Cardiac muscle cell (in vitro differentiated cells and primary cell): ENCODE data around the gene YAP1. TPM values are rescaled to one million over a fixed set of nuclear protein-coding genes. Genes with fewer than 3 reads are reported as not detected.
A peak's percentile ranks its signal among the peaks of the same experiment; 100 is the strongest.

Experiments used
- DNase-seq, 2 donors: peaks; one replicate each; pipeline versions ENCODE4 v3.0.0 to v3.0.0-alpha.2; 2010 to 2017; ENCODE audit warnings: low read depth in 1 of 2, low spot score in 1 of 2
- H3K27ac ChIP-seq: fragments of 200-600 bp; sonication (generic); 2 replicates; pipeline ENCODE4 v1.5.1; 2016
- H3K27me3 ChIP-seq: fragments of 200-600 bp; sonication (generic); 2 replicates; pipeline ENCODE4 v1.6.0; 2016; ENCODE audit warnings: control low read depth
- H3K36me3 ChIP-seq: fragments of 200-600 bp; sonication (generic); 2 replicates; pipeline ENCODE4 v1.5.1; 2016; ENCODE audit warnings: control low read depth
- H3K4me1 ChIP-seq: fragments of 200-600 bp; sonication (generic); 2 replicates; pipeline ENCODE4 v1.8.1; 2017; ENCODE audit warnings: low read depth, mild to moderate bottlenecking, mixed run types
- H3K4me3 ChIP-seq: fragments of 200-600 bp; sonication (generic); 2 replicates; pipeline ENCODE4 v1.5.1; 2016; ENCODE audit warnings: mild to moderate bottlenecking
- H3K9me3 ChIP-seq: fragments of 200-600 bp; sonication (generic); 2 replicates; pipeline ENCODE4 v1.5.1; 2017; ENCODE audit warnings: low read depth, mild to moderate bottlenecking, control low read depth
- CTCF ChIP-seq: IDR thresholded peaks from 2 replicates; pipeline ENCODE4 v1.5.1; 2012; ENCODE audit warnings: low read depth, mild to moderate bottlenecking, low read length
- polyA plus RNA-seq: library from polyadenylated mRNA; unstranded; fragments of >200 nt; fragmentation: Nextera tagmentation; extraction: Ambion mirVana; gene quantifications from 2 replicates; pipeline ENCODE4 v1.2.1, GENCODE V29; 2016
- total RNA-seq: library from RNA; depleted of rRNA; stranded (reverse); fragments of >200 nt; gene quantifications from 2 replicates; pipeline ENCODE4 v1.2.3, GENCODE V29; 2016

YAP1 gene
- total and polyA plus RNA-seq, 2 experiments from 2014 or later = 40.8 to 277 TPM

- Histone ChIP-seq H3K4me3 (no peak overlapping the region), H3K27ac (peak overlapping the region; percentile 35), H3K27me3 (no peaks in the 10 kb centered on the region), H3K36me3 (peaks cover 4% of the 10 kb centered on the region), H3K4me1 (peaks cover 53% of the 10 kb centered on the region), H3K9me3 (no peaks in the 10 kb centered on the region)
- TF ChIP-seq CTCF = no peak
- DNase-seq = no peak
Observed at GRCh38 chr11:102151784-102152525, 41.7 kb downstream of the YAP1 start.

- H3K27ac ChIP-seq = peak overlapping the region; percentile 72
- peak in 1 of 2 donors; percentile 60 for DNase-seq
Observed at GRCh38 chr11:102153082-102153481, 42.8 kb downstream of the YAP1 start.

GRCh38 chr11:102154806-102155205 is 44.6 kb downstream of the YAP1 start:
- TF ChIP-seq CTCF = no peak
- Histone ChIP-seq H3K4me1 (peaks cover 63% of the 10 kb centered on the region), H3K4me3 (no peak overlapping the region), H3K27ac (peak overlapping the region; percentile 72), H3K36me3 (peaks cover 4% of the 10 kb centered on the region), H3K9me3 (no peaks in the 10 kb centered on the region), H3K27me3 (no peaks in the 10 kb centered on the region)
- DNase-seq = peak in 1 of 2 donors; percentile 44

More at GRCh38 chr11:102153082-102153481, 42.8 kb downstream of the YAP1 start:
- TF ChIP-seq CTCF = no peak
- no peak overlapping the region for H3K4me3 ChIP-seq
- no peaks in the 10 kb centered on the region for H3K9me3 ChIP-seq
- H3K4me1 ChIP-seq = peaks cover 53% of the 10 kb centered on the region
- no peaks in the 10 kb centered on the region for H3K27me3 ChIP-seq
- peaks cover 4% of the 10 kb centered on the region for H3K36me3 ChIP-seq

GRCh38 chr11:102155676-102156075 is 45.4 kb downstream of the YAP1 start:
- H3K4me3 ChIP-seq = no peak overlapping the region
- peak overlapping the region; percentile 72 for H3K27ac ChIP-seq
- peaks cover 4% of the 10 kb centered on the region for H3K36me3 ChIP-seq
- peaks cover 63% of the 10 kb centered on the region for H3K4me1 ChIP-seq
- DNase-seq = peak in 1 of 2 donors; percentile 29
- H3K9me3 ChIP-seq = no peaks in the 10 kb centered on the region
- no peak for TF ChIP-seq CTCF
- no peaks in the 10 kb centered on the region for H3K27me3 ChIP-seq

- H3K27ac ChIP-seq = peak overlapping the region; percentile 72
- no peak for TF ChIP-seq CTCF
- H3K9me3 ChIP-seq = no peaks in the 10 kb centered on the region
- peaks cover 72% of the 10 kb centered on the region for H3K4me1 ChIP-seq
- H3K36me3 ChIP-seq = peaks cover 4% of the 10 kb centered on the region
- H3K27me3 ChIP-seq = no peaks in the 10 kb centered on the region
- H3K4me3 ChIP-seq = no peak overlapping the region
- DNase-seq = peak in 1 of 2 donors; percentile 97
Observed at GRCh38 chr11:102157219-102157618, 47.0 kb downstream of the YAP1 start.
